Measurements from ENCODE around the gene REXO1. TPM values are rescaled to one million over a fixed set of nuclear protein-coding genes. Genes with fewer than 3 reads are reported as not detected.

Gene REXO1
- total and polyA plus RNA-seq, 2 experiments from 2014 or later: 20.2 to 90.1 TPM

- TF ChIP-seq ZNF462 (CRISPR knock-in tag; IDR thresholded peaks at IDR 0.05) (no peak), STAT1 (IDR thresholded peaks at IDR 0.05; ENCODE audit: unreplicated experiment) (no peak), EZH2phosphoT487 (IDR thresholded peaks at IDR 0.05; ENCODE audit: unreplicated experiment) (no peak), CTCF (conservative IDR thresholded peaks at IDR 0.05; ENCODE audit: low read depth in 2 of 2) (no peak), EZH2 (IDR thresholded peaks at IDR 0.05; ENCODE audit: low read depth, unreplicated experiment) (no peak), ZNF331 (CRISPR knock-in tag; IDR thresholded peaks at IDR 0.05; ENCODE audit: low read depth) (no peak)
These were observed 25.3 kb downstream of the REXO1 start (continued) for GRCh38 chr19:1823020-1823419.

GRCh38 chr19:1822210-1822609, 26.1 kb downstream of the REXO1 start:
- no peaks in the 10 kb centered on the region for H3K27me3 ChIP-seq (ENCODE audit: insufficient read depth)
- H4K20me1 ChIP-seq (replicated peaks; ENCODE audit: insufficient read depth): no peaks in the 10 kb centered on the region
- DNase-seq (ENCODE audit: low spot score) (no peak), ATAC-seq (no peak)
- peaks cover 4% of the 10 kb centered on the region for H3K27me3 Mint-ChIP-seq (ENCODE audit: insufficient read depth, low read depth, poor library complexity)
- peak overlapping the region; percentile 88 for H3K27ac Mint-ChIP-seq
- no peaks in the 10 kb centered on the region for H3K9me2 ChIP-seq (ENCODE audit: insufficient read depth)
- H3K27ac ChIP-seq (ENCODE audit: low read depth): no peak overlapping the region
- H3K4me1 ChIP-seq (ENCODE audit: insufficient read depth): no peaks in the 10 kb centered on the region
- H3F3A ChIP-seq (replicated peaks; ENCODE audit: low read depth): 0 out of 2 replicates have a peak, but pooled peaks cover 4% of the 10 kb centered on the region
- H3K4me2 ChIP-seq: no peak overlapping the region
- no peak overlapping the region for H3K4me3 Mint-ChIP-seq
- peaks cover 8% of the 10 kb centered on the region for H3K4me1 Mint-ChIP-seq
- no peaks in the 10 kb centered on the region for H3K79me2 ChIP-seq (replicated peaks; ENCODE audit: insufficient read depth)
- no peaks in the 10 kb centered on the region; the same call in 1 of the 2 replicates for H3K36me3 ChIP-seq (ENCODE audit: insufficient read depth)
- no peaks in the 10 kb centered on the region for H3K9me3 Mint-ChIP-seq
- no peak overlapping the region for H3K4me3 ChIP-seq
- peaks cover 37% of the 10 kb centered on the region for H3K36me3 Mint-ChIP-seq (ENCODE audit: low read depth)
- H2AFZ ChIP-seq: no peak overlapping the region
- TF ChIP-seq EZH2 (IDR thresholded peaks at IDR 0.05; ENCODE audit: low read depth, unreplicated experiment): no peak
- TF ChIP-seq ZNF331 (CRISPR knock-in tag; IDR thresholded peaks at IDR 0.05; ENCODE audit: low read depth): no peak
- no peak for TF ChIP-seq ZNF462 (CRISPR knock-in tag; IDR thresholded peaks at IDR 0.05)
- TF ChIP-seq JUNB (IDR thresholded peaks at IDR 0.05; ENCODE audit: unreplicated experiment): no peak
